Activated CD8-positive, alpha-beta memory T cell treated with anti-CD3 and anti-CD28 coated beads, Interleukin-2, amount 50 U/mL, for 24 hours (primary cell): ENCODE measurements around the gene COL6A1.

Experiments
- DNase-seq: peaks from one replicate; pipeline ENCODE4 v3.0.0-alpha.2; 2020; ENCODE audit errors: extremely low read depth

Gene COL6A1, protein sequence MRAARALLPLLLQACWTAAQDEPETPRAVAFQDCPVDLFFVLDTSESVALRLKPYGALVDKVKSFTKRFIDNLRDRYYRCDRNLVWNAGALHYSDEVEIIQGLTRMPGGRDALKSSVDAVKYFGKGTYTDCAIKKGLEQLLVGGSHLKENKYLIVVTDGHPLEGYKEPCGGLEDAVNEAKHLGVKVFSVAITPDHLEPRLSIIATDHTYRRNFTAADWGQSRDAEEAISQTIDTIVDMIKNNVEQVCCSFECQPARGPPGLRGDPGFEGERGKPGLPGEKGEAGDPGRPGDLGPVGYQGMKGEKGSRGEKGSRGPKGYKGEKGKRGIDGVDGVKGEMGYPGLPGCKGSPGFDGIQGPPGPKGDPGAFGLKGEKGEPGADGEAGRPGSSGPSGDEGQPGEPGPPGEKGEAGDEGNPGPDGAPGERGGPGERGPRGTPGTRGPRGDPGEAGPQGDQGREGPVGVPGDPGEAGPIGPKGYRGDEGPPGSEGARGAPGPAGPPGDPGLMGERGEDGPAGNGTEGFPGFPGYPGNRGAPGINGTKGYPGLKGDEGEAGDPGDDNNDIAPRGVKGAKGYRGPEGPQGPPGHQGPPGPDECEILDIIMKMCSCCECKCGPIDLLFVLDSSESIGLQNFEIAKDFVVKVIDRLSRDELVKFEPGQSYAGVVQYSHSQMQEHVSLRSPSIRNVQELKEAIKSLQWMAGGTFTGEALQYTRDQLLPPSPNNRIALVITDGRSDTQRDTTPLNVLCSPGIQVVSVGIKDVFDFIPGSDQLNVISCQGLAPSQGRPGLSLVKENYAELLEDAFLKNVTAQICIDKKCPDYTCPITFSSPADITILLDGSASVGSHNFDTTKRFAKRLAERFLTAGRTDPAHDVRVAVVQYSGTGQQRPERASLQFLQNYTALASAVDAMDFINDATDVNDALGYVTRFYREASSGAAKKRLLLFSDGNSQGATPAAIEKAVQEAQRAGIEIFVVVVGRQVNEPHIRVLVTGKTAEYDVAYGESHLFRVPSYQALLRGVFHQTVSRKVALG

DNA sequence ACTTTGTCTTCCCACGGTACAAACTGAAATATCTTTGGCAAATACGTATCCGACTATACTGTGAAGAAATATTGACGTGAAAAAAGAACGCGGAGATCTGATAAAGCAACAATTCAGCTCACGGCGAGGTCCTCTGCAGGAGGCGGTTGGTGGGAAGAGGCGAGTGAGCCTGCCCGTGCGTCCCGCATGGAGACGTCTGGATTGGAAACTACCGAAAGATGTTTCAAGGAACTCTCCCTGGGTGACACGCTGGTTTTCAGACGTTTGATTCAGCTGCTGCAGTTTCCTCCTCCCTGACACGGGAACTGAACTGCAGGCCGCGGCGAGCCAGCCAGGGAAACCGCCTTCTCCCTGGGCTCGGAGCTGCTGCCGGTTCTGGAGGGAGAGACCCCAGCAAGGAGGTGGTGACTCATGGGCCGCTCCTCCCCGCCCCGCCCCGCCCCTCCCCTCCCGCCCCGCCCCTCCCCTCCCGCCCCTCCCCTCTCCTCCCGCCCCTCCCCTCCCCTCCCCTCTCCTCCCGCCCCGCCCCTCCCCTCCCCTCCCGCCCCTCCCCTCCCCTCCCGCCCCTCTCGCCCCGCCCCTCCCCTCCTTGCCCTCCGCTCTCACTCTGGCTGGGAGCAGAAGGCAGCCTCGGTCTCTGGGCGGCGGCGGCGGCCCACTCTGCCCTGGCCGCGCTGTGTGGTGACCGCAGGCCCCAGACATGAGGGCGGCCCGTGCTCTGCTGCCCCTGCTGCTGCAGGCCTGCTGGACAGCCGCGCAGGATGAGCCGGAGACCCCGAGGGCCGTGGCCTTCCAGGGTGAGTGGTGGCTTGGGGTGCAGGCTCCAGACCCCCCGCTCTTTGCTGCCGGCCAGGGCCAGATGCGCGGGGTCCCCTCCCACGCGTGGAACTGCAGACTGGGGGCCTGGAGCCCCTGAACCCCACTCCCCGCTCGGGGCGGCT is at the start of gene COL6A1:
COL6A1 (plus strand) TSS at position 620 of the 941 bp plus-strand sequence; CDS start at position 701, 81 bp downstream.
- no peak for DNase-seq

DNA sequence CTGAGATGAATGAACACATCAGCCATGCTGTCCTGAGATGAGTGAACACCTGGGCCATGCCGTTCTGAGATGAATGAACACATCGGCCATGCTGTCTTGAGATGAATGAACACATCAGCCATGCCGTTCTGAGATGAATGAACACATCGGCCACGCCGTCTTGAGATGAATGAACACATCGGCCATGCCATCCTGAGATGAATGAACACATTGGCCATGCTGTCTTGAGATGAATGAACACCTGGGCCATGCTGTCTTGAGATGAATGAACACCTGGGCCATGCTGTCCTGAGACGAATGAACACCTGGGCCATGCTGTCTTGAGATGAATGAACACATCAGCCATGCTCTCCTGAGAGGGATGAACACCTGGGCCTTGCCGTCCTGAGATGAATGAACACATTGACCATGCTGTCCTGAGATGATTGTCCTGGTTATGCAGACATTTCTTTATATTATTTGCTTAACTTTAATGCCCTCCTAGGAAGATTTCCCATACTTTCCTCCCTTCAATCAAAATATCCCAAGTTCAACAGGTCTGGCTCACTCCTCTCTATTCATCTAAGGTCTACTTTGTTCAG is 48.6 kb upstream of the COL6A1 start:
- no peak for DNase-seq

DNA sequence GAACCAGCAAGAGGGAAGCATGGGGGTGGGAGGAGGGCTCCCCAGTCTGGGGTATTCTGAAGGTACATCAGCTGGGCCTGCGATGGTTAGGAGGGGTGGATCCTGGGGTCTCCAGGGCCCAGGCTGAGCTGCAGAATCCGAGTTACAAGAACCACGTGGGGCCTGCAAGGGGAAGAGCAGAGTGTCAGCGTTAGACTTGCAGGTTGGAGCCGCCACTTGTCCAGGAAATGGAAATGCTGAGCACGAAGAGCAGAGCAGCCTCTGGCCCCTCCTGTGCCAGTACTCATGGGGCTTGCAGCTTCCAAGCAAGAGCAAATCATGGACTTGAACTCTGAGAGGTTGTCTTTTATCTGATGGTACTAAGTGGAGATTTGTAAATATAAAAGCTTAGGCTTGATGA is 47.5 kb upstream of the COL6A1 start:
- no peak for DNase-seq

DNA sequence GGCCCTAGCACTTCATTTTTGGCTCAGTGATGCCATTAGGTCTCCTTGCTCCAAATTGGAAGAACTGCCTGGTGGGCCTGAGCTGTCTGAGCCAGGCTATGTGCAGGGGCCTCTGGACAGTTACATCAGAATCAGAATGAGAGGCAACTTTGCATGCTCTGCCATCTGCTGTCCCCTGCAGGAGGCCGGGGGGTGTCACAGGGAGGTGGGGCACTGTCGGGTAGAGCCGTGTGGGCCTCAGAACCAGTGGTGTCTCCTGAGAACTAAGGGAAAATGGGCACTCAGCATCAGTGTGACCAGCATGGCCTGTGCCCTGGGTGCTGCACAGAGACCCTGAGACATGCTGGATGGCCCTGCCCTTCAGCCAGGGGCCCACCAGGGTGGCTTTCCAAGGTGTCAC is 47.0 kb upstream of the COL6A1 start:
- no peak for DNase-seq

DNA sequence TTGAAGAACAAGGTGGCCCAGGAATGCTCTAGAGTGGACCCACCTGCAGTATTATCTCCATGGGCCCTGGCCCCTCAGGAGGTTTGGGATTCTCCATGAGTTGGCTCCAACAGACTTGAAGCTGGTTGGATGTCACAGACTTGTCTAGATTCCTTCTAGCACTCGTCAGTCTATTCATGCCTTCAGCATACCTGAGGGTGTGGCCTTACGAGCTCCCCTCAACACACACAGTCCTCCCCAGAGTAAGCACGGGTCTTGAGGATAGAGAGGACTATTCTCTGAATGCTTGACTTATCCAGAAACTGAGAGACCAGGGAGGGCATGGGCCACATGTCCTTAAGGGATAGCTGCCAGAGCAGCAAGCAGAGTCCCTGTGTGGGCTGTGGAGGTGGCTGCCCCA is 45.9 kb upstream of the COL6A1 start:
- no peak for DNase-seq

DNA sequence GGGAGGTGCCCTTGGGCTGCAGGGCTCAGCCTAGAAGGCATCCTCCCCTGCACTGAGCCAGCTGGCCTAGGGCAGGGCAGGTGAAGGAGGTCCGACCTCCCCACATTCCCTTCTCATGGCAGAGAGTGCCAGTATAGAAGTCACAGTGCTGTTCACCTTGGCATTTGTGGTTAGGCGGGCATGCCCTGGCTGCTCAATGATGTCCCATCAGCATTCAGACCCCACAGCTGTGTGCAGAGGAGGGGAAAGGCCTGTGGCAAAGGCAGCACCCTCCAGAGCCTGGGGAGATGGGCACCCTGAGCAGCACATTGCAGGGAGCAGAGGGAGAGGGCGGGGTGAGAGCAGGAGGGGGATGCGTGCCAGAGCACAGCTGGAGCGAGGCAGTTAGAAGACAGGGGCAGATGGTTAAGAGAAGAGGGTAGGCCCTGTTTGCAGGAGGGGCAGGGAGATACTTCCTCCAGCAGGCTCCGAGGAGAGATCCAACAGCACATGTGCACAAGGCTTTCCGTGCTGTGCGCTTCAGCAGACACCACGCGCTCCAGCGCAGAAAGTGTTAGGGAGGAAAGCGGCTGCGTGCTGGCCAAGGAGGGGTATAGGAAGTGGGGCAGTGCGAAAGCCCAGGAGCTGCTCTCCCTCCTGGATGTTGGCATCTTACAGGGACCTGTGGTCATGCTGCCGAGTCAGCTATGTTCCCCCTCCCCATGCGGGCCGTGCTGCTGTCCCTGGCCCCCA is 43.7 kb upstream of the COL6A1 start:
- DNase-seq = no peak

DNA sequence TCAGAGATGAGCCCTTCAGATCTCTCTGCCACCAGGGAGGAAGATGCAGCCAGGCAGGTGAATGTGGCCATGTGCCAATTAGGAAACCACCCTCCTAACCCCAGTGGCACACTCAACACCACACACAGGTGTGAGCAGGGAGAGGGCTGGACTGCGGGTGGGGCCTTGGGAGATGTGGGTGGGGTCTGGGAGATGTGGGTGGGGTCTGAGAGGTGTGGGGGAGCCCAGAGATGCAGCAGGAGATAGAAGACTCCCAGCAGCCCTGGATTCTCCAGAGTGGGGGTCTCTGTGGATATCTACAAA is 43.2 kb upstream of the COL6A1 start:
- DNase-seq = no peak

DNA sequence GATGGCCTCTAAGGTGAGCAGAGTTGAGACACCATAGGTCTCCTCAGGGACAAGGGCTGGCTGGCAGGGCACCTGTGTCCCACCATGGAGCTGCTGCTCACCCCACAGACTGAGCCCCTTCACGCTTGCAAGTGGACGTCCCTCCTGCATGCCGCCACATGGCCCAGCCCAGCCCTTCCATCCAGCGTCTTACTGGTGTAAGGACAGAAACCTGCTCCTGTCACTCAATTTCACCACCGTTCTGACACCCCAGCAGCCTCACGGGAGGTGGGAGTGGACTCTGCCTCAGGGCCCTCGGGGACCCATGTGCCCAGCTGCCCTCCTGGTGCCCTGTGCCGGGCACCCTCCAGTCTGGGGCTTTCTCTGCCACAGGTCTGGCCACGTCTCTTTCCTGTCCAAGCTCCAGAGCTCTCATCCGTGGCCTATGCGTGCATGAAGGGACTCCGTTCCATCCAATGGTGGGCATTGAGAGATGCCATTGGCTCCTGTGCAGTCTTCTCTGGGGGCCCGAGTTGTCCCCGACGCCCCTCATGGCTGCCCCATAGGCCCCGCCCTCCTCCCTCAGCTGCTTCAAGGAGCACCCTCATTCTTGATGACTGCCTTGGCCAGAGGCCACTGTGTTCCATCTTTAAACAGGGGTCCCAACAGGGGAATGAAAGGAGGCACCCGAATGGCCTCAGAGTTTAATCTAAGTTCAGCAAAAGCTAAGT is 42.6 kb upstream of the COL6A1 start:
- DNase-seq = no peak

DNA sequence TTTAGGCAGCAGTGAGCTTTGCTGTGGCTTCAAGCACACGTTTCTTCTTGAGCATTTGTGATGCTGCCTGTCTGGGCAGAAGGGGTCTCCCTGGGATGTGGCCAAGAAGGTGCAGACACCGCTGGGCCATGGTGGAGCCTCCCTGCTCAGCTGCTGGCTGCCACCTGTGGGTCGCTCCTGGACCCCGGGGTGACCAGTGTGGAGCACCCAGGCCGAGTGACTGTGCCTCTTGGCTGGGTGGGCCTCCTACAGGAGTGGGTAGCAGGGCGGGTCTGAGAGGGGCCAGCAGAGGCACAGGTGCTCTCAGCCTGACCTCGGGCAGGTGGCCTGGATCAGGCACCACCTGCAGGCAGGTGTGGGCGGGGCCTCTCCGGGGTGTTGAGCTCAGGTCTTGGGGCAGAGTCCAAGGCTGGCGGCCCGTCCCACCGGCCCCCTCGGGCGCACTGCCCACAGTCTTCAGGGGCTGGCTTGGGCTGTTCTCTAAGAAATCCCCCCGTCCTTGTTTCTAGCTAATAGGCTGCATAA is 42.0 kb upstream of the COL6A1 start:
- DNase-seq = no peak

DNA sequence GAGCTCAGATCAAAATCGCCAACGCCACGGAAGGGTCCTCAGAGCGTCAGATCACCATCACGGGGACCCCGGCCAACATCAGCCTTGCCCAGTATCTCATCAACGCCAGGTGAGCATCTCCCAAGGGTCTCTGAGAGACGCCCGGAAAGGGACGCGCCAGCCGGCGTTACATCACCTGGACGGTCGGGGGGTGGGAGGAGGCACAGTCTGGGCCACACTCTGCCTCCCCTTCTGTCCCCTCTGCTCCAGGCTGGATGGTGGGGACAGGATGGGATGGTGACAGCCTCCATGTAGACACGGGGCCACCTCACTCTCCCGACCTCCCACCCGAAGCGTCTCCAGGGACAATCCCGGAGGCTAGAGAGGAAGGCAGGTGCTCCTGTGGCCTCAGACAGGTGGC is 41.5 kb upstream of the COL6A1 start:
- DNase-seq = no peak

DNA sequence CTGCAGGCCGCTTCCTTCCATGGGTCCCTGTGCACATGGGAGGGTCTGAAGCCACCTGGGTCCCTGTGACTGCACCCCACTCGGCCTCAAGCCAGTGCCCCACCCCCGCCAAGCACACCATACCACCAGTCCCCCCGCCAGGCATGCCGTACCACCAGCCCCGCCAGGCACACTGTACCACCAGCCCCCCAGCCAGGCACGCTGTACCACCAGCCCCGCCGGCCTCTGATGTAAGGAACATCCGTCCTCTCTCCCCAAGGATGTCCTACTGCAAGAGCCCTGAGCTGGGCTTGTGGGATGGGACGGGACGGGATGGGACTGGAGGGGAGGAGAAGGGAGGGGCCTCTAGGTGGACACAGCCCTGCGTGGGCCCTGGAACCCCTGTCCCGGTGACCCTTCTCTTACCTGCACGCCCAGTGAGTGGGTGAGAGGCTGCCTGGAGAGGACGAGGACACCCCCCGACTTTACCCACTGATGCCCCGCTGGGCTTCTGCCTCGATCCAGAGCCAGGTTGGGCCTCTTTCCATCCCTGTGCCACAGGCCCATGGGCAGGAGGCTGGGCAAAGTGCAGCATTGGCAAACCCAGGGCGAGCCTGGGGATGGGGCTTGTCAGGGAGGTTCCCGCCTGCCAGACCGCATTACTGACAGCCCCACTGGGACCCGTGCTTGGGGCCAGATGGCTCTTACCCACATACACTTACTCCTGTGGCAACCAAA is 40.8 kb upstream of the COL6A1 start:
- DNase-seq = no peak

DNA sequence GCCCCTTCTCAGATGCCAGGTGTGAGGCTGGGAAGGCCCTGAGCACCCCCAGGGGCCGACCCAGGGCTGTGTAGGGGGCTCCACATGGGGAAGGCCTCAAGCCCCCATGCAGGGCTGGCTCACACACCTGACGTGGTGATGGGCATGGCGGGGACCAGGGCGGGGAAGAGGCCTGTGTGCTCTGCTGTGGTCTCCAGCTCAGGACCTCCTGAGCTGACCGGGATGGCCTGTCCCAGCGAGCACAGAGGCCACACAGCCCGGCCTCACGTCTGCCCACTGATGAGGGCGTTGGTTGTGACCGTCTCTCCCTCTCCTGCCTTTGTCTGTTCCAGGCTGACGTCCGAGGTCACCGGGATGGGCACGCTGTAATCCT is 40.2 kb upstream of the COL6A1 start:
- no peak for DNase-seq

DNA sequence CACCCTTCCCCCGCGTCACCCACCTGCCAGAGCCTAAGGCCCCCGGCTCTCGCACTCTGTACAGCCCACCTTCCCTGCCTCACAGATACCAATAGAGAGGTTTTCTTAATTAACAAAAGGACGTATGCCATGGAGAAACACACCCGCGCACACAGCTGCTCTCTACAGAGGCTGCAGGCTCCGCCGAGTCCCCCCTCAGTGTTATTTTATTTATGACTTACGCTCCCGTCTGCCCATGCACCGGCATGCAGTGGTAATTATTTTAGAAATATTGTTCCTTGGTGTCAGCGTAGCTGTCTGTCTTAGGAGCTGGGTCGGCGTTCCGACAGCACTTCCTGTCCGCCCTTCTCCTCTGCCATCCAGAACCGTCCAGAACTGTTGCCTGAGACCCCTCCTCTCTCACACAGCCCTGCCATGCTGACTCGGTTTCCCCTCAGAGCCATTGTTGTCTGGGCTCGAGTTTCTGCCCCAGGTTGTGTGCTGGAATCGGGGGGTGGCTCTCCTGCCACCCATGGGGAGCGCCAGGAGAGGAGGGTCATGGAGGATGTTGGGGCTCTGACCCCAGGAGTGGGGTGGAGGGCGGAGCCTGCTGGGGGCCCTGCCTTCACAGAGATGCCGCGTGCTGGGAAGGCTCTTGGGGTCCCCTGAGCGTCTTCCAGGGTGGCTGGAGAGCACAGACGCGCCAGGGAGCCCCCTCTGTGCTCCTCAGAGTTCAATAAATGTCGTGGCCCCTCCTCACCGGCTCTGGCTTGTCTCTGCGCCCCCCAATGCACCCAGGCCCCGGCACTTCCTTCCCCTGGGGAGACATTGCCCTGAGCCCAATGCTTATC is 39.6 kb upstream of the COL6A1 start:
- no peak for DNase-seq

DNA sequence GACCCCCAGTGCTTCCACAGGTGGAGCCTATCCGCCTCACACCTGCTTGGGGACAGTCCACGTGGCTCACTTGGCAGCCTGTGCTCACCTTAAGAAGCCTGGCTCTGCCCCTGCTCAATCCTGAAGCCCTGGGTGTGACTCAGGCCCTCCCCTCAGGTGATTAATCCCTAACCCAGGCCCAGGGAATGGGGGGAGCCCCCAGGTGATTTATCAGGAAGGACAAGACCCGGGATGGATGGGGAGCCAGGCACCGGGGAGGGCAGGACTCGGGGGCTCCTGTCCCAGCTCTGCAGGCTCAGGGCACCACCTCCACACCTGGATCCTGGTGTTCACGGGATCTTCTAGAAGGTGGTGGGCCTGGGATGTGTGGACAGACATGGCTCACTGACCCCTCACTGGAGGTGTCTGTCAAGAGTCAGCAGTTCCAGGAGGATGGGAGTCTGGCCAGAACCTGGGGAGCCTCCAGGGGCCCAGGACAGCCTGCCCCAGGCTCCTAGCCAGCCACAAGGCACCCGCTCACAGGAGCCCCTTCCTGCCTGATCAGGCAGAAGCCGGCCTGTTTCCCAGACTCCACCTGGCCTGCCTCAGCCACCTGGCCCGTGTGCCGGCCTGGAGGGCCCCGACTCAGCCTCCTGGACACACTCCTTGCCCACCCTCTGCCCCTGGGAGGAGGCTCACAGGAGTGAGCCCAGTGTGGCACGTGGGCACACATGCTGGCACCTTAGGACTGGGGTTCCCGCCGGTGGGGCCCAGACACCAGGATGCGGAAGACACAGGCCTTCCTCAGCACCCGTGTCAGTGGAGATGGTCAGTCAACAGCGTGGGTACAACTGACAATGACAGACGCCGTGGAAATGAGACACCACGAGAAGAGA is 38.6 kb upstream of the COL6A1 start:
- no peak for DNase-seq

DNA sequence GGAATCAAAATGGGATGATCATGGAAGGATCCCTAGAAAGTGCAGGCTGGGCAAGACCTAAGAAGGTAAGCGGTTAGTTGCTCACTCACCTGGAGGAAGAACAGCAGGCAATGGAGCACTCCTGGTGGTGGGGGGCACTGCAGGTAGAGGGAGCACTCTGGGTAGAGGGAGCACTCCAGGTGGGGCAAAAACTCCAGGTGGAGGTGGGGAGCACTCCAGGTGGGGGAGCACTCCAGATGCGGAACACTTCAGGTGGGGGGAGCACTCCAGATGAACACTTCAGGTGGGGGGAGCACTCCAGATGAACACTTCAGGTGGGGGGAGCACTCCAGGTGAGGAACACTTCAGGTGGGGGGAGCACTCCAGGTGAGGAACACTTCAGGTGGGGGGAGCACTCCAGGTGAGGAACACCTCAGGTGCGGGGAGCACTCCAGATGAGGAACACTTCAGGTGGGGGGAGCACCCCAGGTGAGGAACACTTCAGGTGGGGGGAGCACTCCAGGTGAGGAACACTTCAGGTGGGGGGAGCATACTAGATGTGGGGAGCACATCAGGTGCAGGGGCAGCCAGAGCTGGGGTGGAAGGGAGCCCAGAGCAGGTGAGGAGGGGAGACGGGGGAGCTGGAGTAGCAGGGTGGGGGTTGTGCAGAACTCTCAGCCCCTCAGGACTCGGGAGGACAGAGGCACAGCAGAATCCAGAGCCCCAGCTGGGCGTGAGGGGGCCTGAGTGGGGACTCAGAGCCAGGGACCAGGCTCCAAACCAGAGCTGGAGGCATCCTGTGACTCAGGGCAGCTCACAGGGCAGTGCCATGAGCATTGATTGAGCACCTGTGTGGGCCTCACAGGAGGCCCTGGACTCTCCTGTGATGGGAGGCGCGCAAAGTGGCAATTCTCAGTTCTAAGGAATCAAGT is 37.7 kb upstream of the COL6A1 start:
- DNase-seq = no peak

DNA sequence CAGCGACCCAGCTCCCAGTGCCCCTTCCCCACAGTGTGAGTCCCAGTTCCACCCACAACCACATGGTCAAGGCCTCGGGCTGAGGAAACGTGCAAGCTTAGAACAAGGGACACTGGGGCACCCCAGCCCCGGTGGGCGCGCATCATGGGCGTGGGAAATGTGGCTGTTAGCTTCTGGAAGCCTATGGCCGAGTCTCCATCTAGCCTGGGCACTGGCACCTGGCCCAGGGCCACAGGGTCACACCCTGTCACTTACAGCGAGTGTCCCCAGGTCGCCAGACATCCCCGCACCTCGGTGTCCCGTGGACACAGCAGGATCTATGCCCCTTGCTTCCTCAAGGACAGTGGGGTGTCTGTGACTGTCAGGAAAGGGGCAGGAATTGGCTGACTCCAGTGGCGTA is 37.0 kb upstream of the COL6A1 start:
- DNase-seq = no peak
